Muscle of back (tissue), 13 donors: Measurements from ENCODE around the gene GORASP2. TPM values are rescaled to one million over a fixed set of nuclear protein-coding genes. Genes with fewer than 3 reads are reported as not detected.
A peak's percentile ranks its signal among the peaks of the same experiment; 100 is the strongest.
"Not testable (repeated sequence)": the region's sequence is repeated elsewhere in the genome, so short reads cannot be mapped to it uniquely, and the experiment has no call there.

Experiments used
- DNase-seq, 3 donors: peaks; one replicate each; pipeline versions ENCODE4 v3.0.0 to v3.0.0-alpha.2; 2013
- long read RNA-seq, 9 donors: transcript quantifications; one replicate each; lab custom pipeline, GENCODE V29; 2026
- polyA plus RNA-seq, 10 donors: library from polyadenylated mRNA; unstranded; fragments of 120-200 nt; gene quantifications; one replicate each; pipeline ENCODE4 v1.2.1, GENCODE V29; 2013; ENCODE audit not compliant: insufficient read length in 10 of 10

GORASP2 gene
- 10 to 100 TPM; 66.6 to 84.8 (median 70.6) TPM for polyA plus RNA-seq
- long read RNA-seq, donor 1, transcript GORASP2-201 (10 exons, 3,173 nt): major isoform, 14 of 50 reads
- long read RNA-seq, donor 1, transcript GORASP2-207 (5 exons, 2,096 nt): minor isoform, 5 of 50 reads
- long read RNA-seq, donor 1, partial matches to known transcripts: 29 of 50 reads
- long read RNA-seq, donor 1, other reads (novel, unspliced or antisense): 0 of 50 reads
- long read RNA-seq, donor 2, transcript GORASP2-207 (5 exons, 2,096 nt): minor isoform, 5 of 25 reads
- long read RNA-seq, donor 2, transcript GORASP2-201 (10 exons, 3,173 nt): major isoform, 13 of 25 reads
- long read RNA-seq, donor 2, partial matches to known transcripts: 7 of 25 reads
- long read RNA-seq, donor 2, other reads (novel, unspliced or antisense): 0 of 25 reads
- long read RNA-seq, donor 3: 0 reads
- long read RNA-seq, donor 4, transcript GORASP2-201 (10 exons, 3,173 nt): major isoform, 11 of 29 reads
- long read RNA-seq, donor 4, partial matches to known transcripts: 14 of 29 reads
- long read RNA-seq, donor 4, other reads (novel, unspliced or antisense): 0 of 29 reads
- long read RNA-seq, donor 5, transcript GORASP2-207 (5 exons, 2,096 nt): major isoform, 13 of 67 reads
- long read RNA-seq, donor 5, partial matches to known transcripts: 51 of 67 reads
- long read RNA-seq, donor 5, other reads (novel, unspliced or antisense): 0 of 67 reads
- long read RNA-seq, donor 6, transcript GORASP2-201 (10 exons, 3,173 nt): major isoform, 19 of 54 reads
- long read RNA-seq, donor 6, partial matches to known transcripts: 32 of 54 reads
- long read RNA-seq, donor 6, other reads (novel, unspliced or antisense): 0 of 54 reads
- long read RNA-seq, donor 7, transcript GORASP2-201 (10 exons, 3,173 nt): major isoform, 16 of 40 reads
- long read RNA-seq, donor 7, partial matches to known transcripts: 22 of 40 reads
- long read RNA-seq, donor 7, other reads (novel, unspliced or antisense): 0 of 40 reads
- long read RNA-seq, donor 8, transcript GORASP2-207 (5 exons, 2,096 nt): minor isoform, 8 of 31 reads
- long read RNA-seq, donor 8, transcript GORASP2-201 (10 exons, 3,173 nt): major isoform, 9 of 31 reads
- long read RNA-seq, donor 8, partial matches to known transcripts: 14 of 31 reads
- long read RNA-seq, donor 8, other reads (novel, unspliced or antisense): 0 of 31 reads
- long read RNA-seq, donor 9, partial matches to known transcripts: 0 of 2 reads
- long read RNA-seq, donor 9, other reads (novel, unspliced or antisense): 0 of 2 reads

- peak; percentile 99 for DNase-seq
Measured at GRCh38 chr2:170928824-170929685, at the start of gene GORASP2. Gene GORASP2, plus strand, starts transcription at chr2:170929253. Its CDS starts 88 bp downstream, at chr2:170929341.

DNA sequence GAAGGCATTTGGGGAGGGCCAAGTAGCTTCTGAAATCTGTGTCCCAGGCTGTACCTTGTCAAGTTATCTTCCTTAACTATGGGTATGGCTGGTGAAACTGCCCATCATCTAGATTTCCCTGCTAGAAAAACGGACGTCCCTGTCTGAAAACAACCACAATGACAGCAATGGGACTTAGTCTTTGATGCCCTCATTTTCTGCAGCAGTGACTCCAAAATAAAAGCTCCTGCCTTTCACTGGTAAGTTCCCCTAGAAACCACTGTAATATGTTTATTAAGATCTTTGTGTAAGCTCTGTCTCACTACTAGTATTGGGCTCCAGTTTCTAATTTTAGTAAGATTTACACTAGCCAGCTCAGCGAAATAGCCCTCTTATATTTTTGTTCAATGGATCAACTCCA lies 47.2 kb upstream of the GORASP2 start:
- DNase-seq: no peak

DNA sequence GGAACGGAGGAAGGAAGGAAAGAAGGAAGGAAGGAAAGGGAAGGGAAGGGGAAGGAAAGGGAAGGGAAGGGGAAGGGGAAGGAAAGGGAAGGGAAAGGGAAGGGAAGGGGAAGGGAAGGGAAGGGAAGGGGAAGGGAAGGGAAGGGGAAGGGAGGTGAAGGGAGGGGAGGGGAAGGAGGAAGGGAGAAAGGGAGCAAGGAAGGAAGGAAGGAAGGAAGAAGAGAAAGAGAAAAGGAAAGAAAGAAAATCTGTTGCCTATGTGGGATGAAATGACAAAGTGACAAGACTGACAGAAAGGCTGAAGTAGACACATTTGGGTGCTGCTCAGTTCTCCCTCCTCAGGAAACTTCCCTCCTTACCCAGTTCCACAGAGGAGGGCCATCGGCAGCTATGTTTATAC lies 46.3 kb upstream of the GORASP2 start:
- DNase-seq: no peak

GRCh38 chr2:170883683-170884082 lies 45.4 kb upstream of the GORASP2 start:
- DNase-seq: no peak

GRCh38 chr2:170885130-170885791 lies 43.8 kb upstream of the GORASP2 start:
- DNase-seq: no peak

- DNase-seq: peak in 1 of 3 donors; percentile 53
Measured at GRCh38 chr2:170886386-170886785, 42.7 kb upstream of the GORASP2 start.

DNA sequence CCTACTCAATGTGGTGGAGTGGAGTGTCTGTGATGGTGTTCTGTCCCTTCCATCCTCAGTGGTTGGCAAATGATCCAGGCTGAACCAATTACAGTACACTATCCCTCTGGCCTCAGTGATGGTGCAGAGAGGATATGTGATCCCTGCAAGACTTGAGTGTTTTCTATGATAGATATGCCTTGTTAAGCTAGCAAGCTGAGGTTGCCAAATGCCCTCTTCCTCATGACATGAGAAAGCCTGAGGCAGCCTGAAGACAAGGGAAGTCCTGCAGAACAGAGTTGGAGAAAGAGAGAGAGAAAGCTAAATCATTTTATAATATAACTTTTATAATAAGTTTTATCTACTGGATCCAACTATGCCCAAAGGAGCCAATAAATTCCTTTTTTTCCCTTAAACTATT lies 41.6 kb upstream of the GORASP2 start:
- no peak for DNase-seq

- DNase-seq: no peak
Measured at GRCh38 chr2:170887896-170888295, 41.2 kb upstream of the GORASP2 start.

- no peak for DNase-seq
Measured at GRCh38 chr2:170891893-170892292, 37.2 kb upstream of the GORASP2 start.

GRCh38 chr2:170892391-170892951 lies 36.6 kb upstream of the GORASP2 start:
- DNase-seq: peak in 1 of 3 donors; percentile 13

GRCh38 chr2:170895023-170895757 lies 33.9 kb upstream of the GORASP2 start:
- peak in 2 of 3 donors; percentile 7 to 26 for DNase-seq

DNA sequence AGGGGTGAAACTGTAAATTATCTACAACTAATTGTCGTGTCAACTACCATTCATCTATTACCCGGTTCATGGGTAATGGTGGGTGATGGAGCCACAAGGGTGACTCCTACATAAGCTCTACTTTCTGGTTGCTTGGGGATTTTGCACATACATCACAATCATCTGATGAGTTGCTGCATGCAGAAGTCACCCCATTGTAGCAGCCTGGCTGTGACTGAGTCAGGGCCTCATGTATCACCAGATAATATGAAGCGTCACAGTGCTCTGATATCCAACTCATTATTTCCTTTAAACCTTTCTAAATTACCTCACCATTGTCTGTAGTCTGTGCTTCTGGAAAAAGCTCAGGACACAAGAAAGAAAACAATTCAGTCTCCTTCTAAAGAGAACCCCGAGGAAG lies 32.4 kb upstream of the GORASP2 start:
- DNase-seq: no peak

GRCh38 chr2:170897108-170897507 lies 31.9 kb upstream of the GORASP2 start:
- no peak for DNase-seq

- no peak for DNase-seq
Measured at GRCh38 chr2:170905864-170906263, 23.2 kb upstream of the GORASP2 start.

GRCh38 chr2:170911314-170911889 lies 17.7 kb upstream of the GORASP2 start:
- no peak for DNase-seq

DNA sequence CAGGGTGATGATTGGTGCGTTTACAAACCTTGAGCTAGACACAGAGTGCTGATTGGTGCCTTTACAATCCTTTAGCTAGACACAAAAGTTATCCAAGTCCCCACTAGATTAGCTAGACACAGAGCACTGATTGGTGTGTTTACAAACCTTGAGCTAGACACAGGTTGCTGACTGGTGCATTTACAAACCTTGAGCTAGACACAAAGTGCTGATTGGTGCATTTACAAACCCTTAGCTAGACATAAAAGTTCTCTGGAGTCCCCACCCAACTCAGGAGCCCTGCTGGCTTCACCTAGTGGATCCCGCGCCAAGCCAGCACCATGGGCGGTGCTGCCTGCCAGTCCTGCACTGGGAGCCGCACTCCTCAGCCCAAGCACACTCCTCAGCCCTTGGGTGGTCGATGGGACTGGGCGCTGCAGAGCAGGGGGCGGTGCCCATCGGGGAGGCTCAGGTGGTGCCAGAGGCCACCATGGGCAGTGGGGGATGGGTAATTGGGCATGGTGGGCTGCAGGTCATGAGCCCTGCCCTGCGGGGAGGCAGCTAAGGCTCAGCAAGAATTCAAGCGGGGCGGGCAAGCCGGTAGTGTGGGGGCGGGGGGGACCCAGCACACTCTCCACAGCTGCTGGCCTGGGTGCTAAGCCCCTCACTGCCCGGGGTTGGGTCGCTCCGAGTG lies 13.9 kb upstream of the GORASP2 start:
- DNase-seq: not testable (repeated sequence)

GRCh38 chr2:170917219-170917913 lies 11.7 kb upstream of the GORASP2 start:
- DNase-seq: no peak

DNA sequence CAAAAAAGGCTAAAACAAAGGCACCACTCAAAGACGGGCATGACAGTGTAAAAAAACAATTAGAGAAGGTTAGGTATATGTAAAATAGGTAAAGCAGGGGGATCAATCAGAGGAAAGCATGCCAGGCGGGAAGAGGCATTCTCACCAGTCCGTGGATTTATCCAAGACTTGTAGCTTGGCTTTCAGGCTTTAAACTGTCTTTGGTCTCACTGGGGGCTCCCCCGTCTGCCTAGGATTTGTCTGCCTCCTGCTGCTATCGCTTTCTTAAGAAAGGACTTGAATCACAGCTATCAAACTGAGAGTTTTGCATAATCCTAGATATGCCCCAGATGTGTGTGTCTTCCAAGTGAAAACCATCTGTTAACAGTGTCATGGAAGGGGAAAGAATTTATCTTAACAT lies 11.1 kb upstream of the GORASP2 start:
- DNase-seq: no peak
